ENCODE measurements around the gene ARHGAP33. TPM values are rescaled to one million over a fixed set of nuclear protein-coding genes. Genes with fewer than 3 reads are reported as not detected.

The ARHGAP33 gene
- total and polyA plus RNA-seq, 10 of the 15 experiments (the other 5 are each of a cell fraction or from before 2014, with no cell fraction given), result 0.05 to 22.9 (median 2.3) TPM; not detected in 1

GRCh38 chr19:35733180-35734125 is 41.9 kb upstream of the ARHGAP33 start:
- no peak overlapping the region for H2AFZ ChIP-seq (ENCODE audit: control insufficient read depth, low read depth, low read length)
- SMC1A ChIA-PET (ENCODE audit: uncharacterized antibody, unreplicated experiment), result no interaction called here
- H3K27me3 ChIP-seq (replicated peaks in 1 of 2; ENCODE audit: control insufficient read depth in 2 of 2, insufficient read depth in 2 of 2, low read length in 1 of 2), result no peaks in the 10 kb centered on the region
- intact Hi-C loops (cut with micrococcal nuclease; ENCODE audit: unreplicated experiment), result no loop called here
- BruUV-seq (replicated peaks), result no TSS peak
- TF ChIP-seq USF2 (IDR thresholded peaks at IDR 0.05; ENCODE audit: borderline replicate concordance, low read depth, low read length), result no peak
- TF ChIP-seq ZBTB11 (CRISPR knock-in tag; IDR thresholded peaks at IDR 0.05), result no peak
- no peak for TF ChIP-seq POU2F2 (IDR thresholded peaks at IDR 0.05; ENCODE audit: borderline replicate concordance, low read depth, low read length)
- no peak for TF ChIP-seq IRF3 (IDR thresholded peaks at IDR 0.05)
- TF ChIP-seq POLR2A (IDR thresholded peaks at IDR 0.05; ENCODE audit: low read depth, low read length), result peak; percentile 57
- TF ChIP-seq SMARCA5 (IDR thresholded peaks at IDR 0.05), result no peak
- TF ChIP-seq ZNF217 (IDR thresholded peaks at IDR 0.05), result no peak
- no peak for TF ChIP-seq TBL1XR1 (IDR thresholded peaks at IDR 0.05; ENCODE audit: low read depth, low read length)
- FAIRE-seq, result no peak
- no peaks in the 10 kb centered on the region for H3K9me3 ChIP-seq (replicated peaks; ENCODE audit: control insufficient read depth, insufficient read depth, low read length)
- no peak for ATAC-seq
- no peaks in the 10 kb centered on the region for H3K79me2 ChIP-seq (ENCODE audit: control insufficient read depth, insufficient read depth, low read length)
- DNase-seq (ENCODE audit: low read depth, low spot score), result no peak
- no peak overlapping the region for H3K4me2 ChIP-seq (ENCODE audit: control insufficient read depth, insufficient read depth)
- H3K9ac ChIP-seq (ENCODE audit: control insufficient read depth, insufficient read depth, low read length), result no peak overlapping the region
- no peak overlapping the region for H3K27ac ChIP-seq (ENCODE audit: control insufficient read depth, insufficient read depth)
- in situ Hi-C loops (cut with MboI), result no loop called here
- WGBS (ENCODE audit: insufficient coverage, insufficient replicate concordance, low lambda C conversion rate, missing lambda C conversion rate), result 83% methylated on average over 23 of the region's 35 CpGs
- CTCF ChIA-PET, result no interaction called here
- H3K4me3 ChIP-seq, result no peak overlapping the region
- POLR2A ChIA-PET, result no interaction called here
- RAD21 ChIA-PET (ENCODE audit: unreplicated experiment), result no interaction called here
- no peaks in the 10 kb centered on the region for H3K4me1 ChIP-seq (ENCODE audit: control insufficient read depth, insufficient read depth, low read length)
- peaks cover 16 to 49% of the 10 kb centered on the region in 2 experiments; a peak in 3 of 4 replicates for H3K36me3 ChIP-seq (ENCODE audit: control insufficient read depth in 2 of 2, insufficient read depth in 2 of 2, low read length in 1 of 2)
- H4K20me1 ChIP-seq (ENCODE audit: control insufficient read depth, insufficient read depth), result no peaks in the 10 kb centered on the region
